Spleen (tissue), 11 donors: ENCODE measurements around the gene NLRP4. TPM values are rescaled to one million over a fixed set of nuclear protein-coding genes. Genes with fewer than 3 reads are reported as not detected.

Experiments
- DNase-seq: peaks from one replicate; pipeline ENCODE4 v3.0.0-alpha.2; 2020
- H3K27ac ChIP-seq, 8 donors: fragments of 200-600 bp; sonication (generic) in 7 of 8; 1 replicate in 4 of 8; 2 replicates in 4 of 8; pipeline versions ENCODE4 v1.5.0 to v1.8.0; 2016 to 2021; ENCODE audit warnings: inconsistent platforms in 4 of 8, mild to moderate bottlenecking in 4 of 8, moderate library complexity in 1 of 8
- H3K27me3 ChIP-seq, 7 donors: fragments of 200-600 bp; sonication (generic) in 6 of 7; replicated peaks in 1 of 7; 1 replicate in 4 of 7; 2 replicates in 3 of 7; pipeline versions ENCODE4 v1.5.0 to v1.8.0; 2016 to 2021; ENCODE audit warnings: inconsistent platforms in 3 of 7, mild to moderate bottlenecking in 1 of 7
- H3K36me3 ChIP-seq, 6 donors: fragments of 200-600 bp; sonication (generic) in 5 of 6; 1 replicate in 4 of 6; 2 replicates in 2 of 6; pipeline versions ENCODE4 v1.5.0 to v1.8.0; 2016 to 2021; ENCODE audit warnings: inconsistent platforms in 2 of 6
- H3K4me1 ChIP-seq, 6 donors: fragments of 200-600 bp; sonication (generic) in 5 of 6; 1 replicate in 3 of 6; 2 replicates in 3 of 6; pipeline versions ENCODE4 v1.5.0 to v1.8.0; 2016 to 2021; ENCODE audit warnings: inconsistent platforms in 3 of 6
- H3K4me3 ChIP-seq, 8 donors: fragments of 200-600 bp; sonication (generic) in 7 of 8; 1 replicate in 4 of 8; 2 replicates in 4 of 8; pipeline versions ENCODE4 v1.5.0 to v1.8.0; 2016 to 2021; ENCODE audit warnings: inconsistent platforms in 4 of 8, mild to moderate bottlenecking in 4 of 8, moderate library complexity in 2 of 8
- H3K9me3 ChIP-seq, 8 donors: fragments of 200-600 bp; sonication (generic) in 7 of 8; 1 replicate in 4 of 8; 2 replicates in 4 of 8; pipeline versions ENCODE4 v1.5.0 to v1.8.0; 2016 to 2021; ENCODE audit warnings: inconsistent platforms in 4 of 8
- POLR2A ChIP-seq, 3 donors: fragments of 450-650 bp; IDR thresholded peaks; one replicate each; pipeline ENCODE4 v1.5.1; 2017; ENCODE audit warnings: antibody characterized with exemption in 3 of 3, mild to moderate bottlenecking in 1 of 3
- POLR2AphosphoS5 ChIP-seq, 3 donors: sonication (generic); formaldehyde crosslinking; IDR thresholded peaks; one replicate each; pipeline ENCODE4 v1.5.1; 2017; ENCODE audit warnings: antibody characterized with exemption in 3 of 3
- WGBS, 5 donors: extraction: QIAGEN DNeasy Blood & Tissue Kit in 3 of 5; methylation state at CpG; one replicate each; pipeline versions ENCODE4 v1.1.5 to v1.1.7; 2013 to 2018; 5-methylcytosine and 5-hydroxymethylcytosine counted together
- intact Hi-C: fragments of 100-400 bp; cut with DNase I; formaldehyde crosslinking; loops from one replicate; pipeline ENCODE4 v1.15.0; 2023; ENCODE audit warnings: low total_unique reads
- polyA plus RNA-seq, 3 donors: library from polyadenylated mRNA; stranded (reverse); fragments of 200-250 nt; gene quantifications; one replicate each; pipeline ENCODE4 v1.2.1, GENCODE V29; 2013
- total RNA-seq, 7 donors: library from RNA; depleted of rRNA in 3 of 7; stranded (reverse); fragments of >200 nt in 3 of 7; fragmentation: NEBNext Ultra II Directional in 4 of 7; extraction: Animal tissue kit (Norgen Biotek cat#: 25700) in 4 of 7; gene quantifications; one replicate each; pipeline versions ENCODE4 v1.1.0 to v1.2.1, GENCODE V29; 2016 to 2021
- TF ChIP-seq, protein P1 (sequence below), 11 experiments: fragments of 200-600 bp in 7 of 11; fragments of 450-650 bp in 4 of 11; sonication (generic) in 4 of 11; IDR thresholded peaks in 8 of 11; conservative IDR thresholded peaks in 3 of 11; 1 replicate in 7 of 11; 2 replicates in 4 of 11; pipeline versions ENCODE4 v1.4.0 to v1.8.0; 2016 to 2021; ENCODE audit warnings: antibody characterized with exemption in 11 of 11, inconsistent platforms in 4 of 11, mild to moderate bottlenecking in 1 of 11
- donor health status: healthy with polysubstance abuse.
- donor health status: DM: no; HTN: no; CAD: no; lungs with moderate emphysema.
- donor health status: DM: no; HTN: no; CAD: no.
- donor health status: Bipolar disorder and iron deficiency.
- donor health status: healthy.
- donor health status: DM: no; HTN: no; CAD: no.
- donor health status: DM: yes; HTN: yes; CAD: no.

The NLRP4 gene
- total and polyA plus RNA-seq, 10 donors = 0.04 to 1.1 (median 0.34) TPM; not detected in 5

DNA sequence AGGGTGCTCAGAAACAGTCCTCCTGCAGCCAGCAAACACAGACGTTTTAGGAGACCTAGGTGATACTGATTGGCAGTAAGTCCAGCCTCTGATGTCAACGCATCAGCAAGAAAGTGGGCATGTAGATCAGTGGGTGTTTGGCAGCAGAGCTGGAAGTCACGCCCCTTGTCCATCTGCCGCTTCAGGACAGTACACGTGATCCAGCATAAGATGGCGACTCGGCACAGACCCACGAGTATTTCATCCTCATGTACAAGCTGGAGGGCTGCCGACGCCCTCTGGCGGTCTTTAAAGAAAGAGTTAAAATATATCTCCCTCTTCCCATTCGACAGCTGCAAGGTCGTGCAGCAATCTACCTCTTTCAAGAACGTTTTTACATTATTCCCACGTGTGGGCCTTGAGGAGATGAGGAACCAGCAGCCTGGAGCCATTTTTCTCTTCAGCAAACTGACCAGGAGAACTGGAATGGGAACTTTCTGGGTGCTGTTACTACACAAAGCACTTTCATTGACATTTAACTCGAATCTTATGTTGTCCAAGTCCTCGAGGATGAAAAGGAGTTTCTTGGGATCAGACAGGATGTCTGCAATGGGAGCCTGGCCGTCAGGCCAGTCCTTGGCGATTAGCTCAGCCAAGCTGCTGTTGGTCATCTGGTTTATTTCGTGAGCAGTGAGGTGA, 26.8 kb upstream of the NLRP4 start:
- no peak overlapping the region for H3K27ac ChIP-seq
- TF ChIP-seq, protein P1, sequence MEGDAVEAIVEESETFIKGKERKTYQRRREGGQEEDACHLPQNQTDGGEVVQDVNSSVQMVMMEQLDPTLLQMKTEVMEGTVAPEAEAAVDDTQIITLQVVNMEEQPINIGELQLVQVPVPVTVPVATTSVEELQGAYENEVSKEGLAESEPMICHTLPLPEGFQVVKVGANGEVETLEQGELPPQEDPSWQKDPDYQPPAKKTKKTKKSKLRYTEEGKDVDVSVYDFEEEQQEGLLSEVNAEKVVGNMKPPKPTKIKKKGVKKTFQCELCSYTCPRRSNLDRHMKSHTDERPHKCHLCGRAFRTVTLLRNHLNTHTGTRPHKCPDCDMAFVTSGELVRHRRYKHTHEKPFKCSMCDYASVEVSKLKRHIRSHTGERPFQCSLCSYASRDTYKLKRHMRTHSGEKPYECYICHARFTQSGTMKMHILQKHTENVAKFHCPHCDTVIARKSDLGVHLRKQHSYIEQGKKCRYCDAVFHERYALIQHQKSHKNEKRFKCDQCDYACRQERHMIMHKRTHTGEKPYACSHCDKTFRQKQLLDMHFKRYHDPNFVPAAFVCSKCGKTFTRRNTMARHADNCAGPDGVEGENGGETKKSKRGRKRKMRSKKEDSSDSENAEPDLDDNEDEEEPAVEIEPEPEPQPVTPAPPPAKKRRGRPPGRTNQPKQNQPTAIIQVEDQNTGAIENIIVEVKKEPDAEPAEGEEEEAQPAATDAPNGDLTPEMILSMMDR (IDR thresholded peaks at IDR 0.05 in 8 of 11, conservative IDR thresholded peaks at IDR 0.05 in 3 of 11) = peak in 7 of 11 experiments; percentile 32 to 62 (median 54)
- no peak for TF ChIP-seq POLR2A (IDR thresholded peaks at IDR 0.05)
- intact Hi-C loops = no loop called here
- no peaks in the 10 kb centered on the region for H3K36me3 ChIP-seq
- peaks cover 0 to 38% (median 0%) of the 10 kb centered on the region in 7 donors for H3K27me3 ChIP-seq
- peaks cover 0 to 11% (median under 1%) of the 10 kb centered on the region in 8 donors for H3K9me3 ChIP-seq
- 29 to 32% (median 30%) methylated on average over 20 of the region's 20 CpGs for WGBS, 5 donors
- H3K4me1 ChIP-seq = peaks cover 0 to 8% (median 0%) of the 10 kb centered on the region in 6 donors
- DNase-seq = peak; percentile 83
- H3K4me3 ChIP-seq = peak overlapping the region in 1 of 8 donors; percentile 37

DNA sequence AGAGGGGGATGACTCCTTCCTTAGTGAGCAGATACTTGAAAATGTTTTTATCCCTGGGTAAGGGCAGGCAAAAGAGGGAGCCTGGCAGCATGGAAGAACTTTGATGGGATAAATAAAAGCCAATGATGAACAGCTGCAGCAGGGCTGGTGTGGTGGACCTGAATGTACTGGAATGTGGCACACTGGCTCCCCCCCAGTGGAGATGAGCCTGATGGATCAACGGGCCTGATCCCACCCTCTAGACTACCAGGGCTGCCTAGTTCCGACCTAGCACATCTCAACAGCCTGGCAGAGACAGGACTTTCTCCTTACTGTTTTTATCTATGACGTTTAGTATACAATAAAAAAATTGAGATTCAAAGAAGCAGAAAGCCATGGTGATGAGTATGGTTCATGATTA, 25.0 kb upstream of the NLRP4 start:
- WGBS, 5 donors = 56 to 77% (median 71%) methylated on average over 3 of the region's 3 CpGs
- H3K4me3 ChIP-seq = no peak overlapping the region

DNA sequence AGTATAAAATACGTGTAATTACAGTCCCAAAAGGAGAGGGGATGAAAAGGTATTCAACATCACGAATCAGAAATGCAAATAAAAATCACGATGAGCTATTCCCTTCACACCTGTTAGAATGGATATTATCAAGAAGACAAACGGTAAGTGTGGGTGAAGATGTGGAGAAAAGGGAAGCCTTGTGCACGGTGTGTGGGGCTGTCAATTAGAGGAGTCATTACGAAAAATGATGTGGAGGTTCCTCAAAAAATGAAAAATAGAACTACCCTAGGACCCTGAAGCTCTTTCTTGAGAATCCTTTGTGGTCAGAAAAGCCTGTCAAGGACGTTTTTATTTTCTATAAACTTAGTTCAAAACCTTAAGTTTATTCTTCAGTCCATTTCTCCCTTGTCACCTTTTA, 23.9 kb upstream of the NLRP4 start:
- 50 to 55% (median 53%) methylated on average over 7 of the region's 7 CpGs for WGBS, 5 donors
- no peak for DNase-seq
- peaks cover 0 to 8% (median 0%) of the 10 kb centered on the region in 6 donors for H3K4me1 ChIP-seq
- peaks cover 0 to 42% (median 0%) of the 10 kb centered on the region in 7 donors for H3K27me3 ChIP-seq
- no peaks in the 10 kb centered on the region for H3K36me3 ChIP-seq
- TF ChIP-seq POLR2A (IDR thresholded peaks at IDR 0.05) (no peak), POLR2AphosphoS5 (IDR thresholded peaks at IDR 0.05) (no peak)
- TF ChIP-seq, protein P1 (IDR thresholded peaks at IDR 0.05 in 8 of 11, conservative IDR thresholded peaks at IDR 0.05 in 3 of 11) = no peak
- H3K9me3 ChIP-seq = peaks cover 0 to 7% (median 0%) of the 10 kb centered on the region in 8 donors
- intact Hi-C loops = no loop called here
- no peak overlapping the region for H3K4me3 ChIP-seq
- H3K27ac ChIP-seq = no peak overlapping the region

More for the DNA sequence above, 25.0 kb upstream of the NLRP4 start:
- TF ChIP-seq POLR2A (IDR thresholded peaks at IDR 0.05) = no peak
- TF ChIP-seq POLR2AphosphoS5 (IDR thresholded peaks at IDR 0.05) = no peak
- TF ChIP-seq, protein P1 (IDR thresholded peaks at IDR 0.05 in 8 of 11, conservative IDR thresholded peaks at IDR 0.05 in 3 of 11) = no peak
- Histone ChIP-seq H3K9me3 (peaks cover 0 to 9% (median 0%) of the 10 kb centered on the region in 8 donors), H3K4me1 (peaks cover 0 to 8% (median 0%) of the 10 kb centered on the region in 6 donors), H3K27ac (no peak overlapping the region), H3K36me3 (no peaks in the 10 kb centered on the region), H3K27me3 (peaks cover 0 to 42% (median 0%) of the 10 kb centered on the region in 7 donors)
- intact Hi-C loops = no loop called here
- DNase-seq = no peak

DNA sequence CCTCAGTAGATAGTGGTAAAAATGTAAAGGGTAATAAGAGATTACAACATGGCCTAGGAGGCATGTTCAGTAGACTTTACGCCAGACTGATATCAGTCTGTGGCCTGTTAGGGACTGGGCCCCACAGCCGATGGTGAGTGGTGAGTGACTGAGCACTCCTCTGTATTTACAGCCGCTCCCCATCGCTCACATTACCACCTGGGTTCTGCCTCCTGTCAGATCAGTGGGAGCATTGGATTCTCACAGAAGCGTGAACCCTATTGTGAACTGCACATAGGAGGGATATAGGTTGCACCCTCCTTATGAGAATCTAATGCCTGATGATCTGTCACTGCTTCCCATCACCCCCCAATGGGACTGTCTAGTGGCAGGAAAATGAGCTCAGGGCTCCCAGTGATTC, 22.4 kb upstream of the NLRP4 start:
- Histone ChIP-seq H3K4me3 (no peak overlapping the region), H3K36me3 (no peaks in the 10 kb centered on the region), H3K27ac (no peak overlapping the region), H3K4me1 (peaks cover 0 to 8% (median 0%) of the 10 kb centered on the region in 6 donors), H3K27me3 (peaks cover 0 to 42% (median 0%) of the 10 kb centered on the region in 7 donors), H3K9me3 (no peaks in the 10 kb centered on the region)
- no peak for TF ChIP-seq POLR2AphosphoS5 (IDR thresholded peaks at IDR 0.05)
- TF ChIP-seq, protein P1 (IDR thresholded peaks at IDR 0.05 in 8 of 11, conservative IDR thresholded peaks at IDR 0.05 in 3 of 11) = no peak
- no peak for TF ChIP-seq POLR2A (IDR thresholded peaks at IDR 0.05)
- intact Hi-C loops = no loop called here
- DNase-seq = no peak
- 94 to 99% (median 95%) methylated on average over 5 of the region's 5 CpGs for WGBS, 5 donors
